Measurements from ENCODE around the gene SLC25A24.

SLC25A24 gene

GRCh38 chr1:108085628-108086027 is 114.5 kb downstream of the SLC25A24 start:
- no peak for DNase-seq

- DNase-seq, result no peak
These were observed 115.2 kb downstream of the SLC25A24 start for GRCh38 chr1:108084866-108085477.
